ENCODE results near the gene CENPN. TPM values are rescaled to one million over a fixed set of nuclear protein-coding genes. Genes with fewer than 3 reads are reported as not detected.

Gene CENPN
- total RNA-seq, 1 experiment from 2014 or later = 78.6 TPM

GRCh38 chr16:81018496-81018895, 11.5 kb downstream of the CENPN start:
- DNase-seq = no peak
- WGBS (ENCODE audit: extremely low coverage, insufficient read length, low lambda C conversion rate) = no CpG with 5 or more reads among the region's 2 CpGs

More at GRCh38 chr16:81018496-81018895, 11.5 kb downstream of the CENPN start:
- Histone ChIP-seq H3K27ac (ENCODE audit: insufficient read length, low read depth, low read length) (no peak overlapping the region), H3K4me2 (ENCODE audit: insufficient read depth, insufficient read length, low read length) (no peak overlapping the region), H2AK5ac (ENCODE audit: insufficient read length, low read length) (no peak overlapping the region), H4K91ac (ENCODE audit: insufficient read length, low read depth, low read length) (no peak overlapping the region), H3K56ac (ENCODE audit: insufficient read length, low read depth, low read length) (no peak overlapping the region), H4K20me1 (ENCODE audit: control insufficient read depth, insufficient read depth, insufficient read length) (no peaks in the 10 kb centered on the region), H4K8ac (replicated peaks; ENCODE audit: insufficient read length, low read depth, low read length) (no peak overlapping the region), H3K79me1 (ENCODE audit: insufficient read depth, low read depth, low read length, poor library complexity, severe bottlenecking) (peaks cover 3% of the 10 kb centered on the region), H3K9ac (ENCODE audit: extremely low read depth, insufficient read length, low read length) (no peak overlapping the region), H3K27me3 (ENCODE audit: insufficient read depth, low read length) (no peaks in the 10 kb centered on the region), H2AFZ (ENCODE audit: low read length) (no peak overlapping the region), H3K14ac (ENCODE audit: insufficient read depth, low read length) (no peak overlapping the region), H4K5ac (ENCODE audit: insufficient read length, low read depth, low read length) (no peak overlapping the region), H3K9me3 (ENCODE audit: control insufficient read depth, low read depth, low read length) (no peaks in the 10 kb centered on the region), H3K4me1 (ENCODE audit: insufficient read depth, low read length) (no peaks in the 10 kb centered on the region), H2BK5ac (ENCODE audit: insufficient read length, low read length) (no peak overlapping the region), H3T11ph (ENCODE audit: low read length) (no peak overlapping the region), H2BK20ac (ENCODE audit: low read depth, low read length, poor library complexity, severe bottlenecking) (no peak overlapping the region), H2BK15ac (ENCODE audit: low read depth, low read length) (no peak overlapping the region), H3K4ac (ENCODE audit: low read depth, low read length) (no peak overlapping the region), H3K23ac (ENCODE audit: insufficient read length, low read depth, low read length) (no peak overlapping the region), H3K23me2 (ENCODE audit: insufficient read length, low read depth, low read length, poor library complexity, severe bottlenecking) (no peaks in the 10 kb centered on the region), H3K18ac (ENCODE audit: insufficient read length, low read depth, low read length) (no peak overlapping the region), H2BK120ac (ENCODE audit: low read depth, low read length, poor library complexity, severe bottlenecking) (no peak overlapping the region), H2BK12ac (ENCODE audit: insufficient read length, low read depth, low read length) (no peak overlapping the region), H3K79me2 (ENCODE audit: insufficient read depth, low read length) (no peaks in the 10 kb centered on the region)
- H3K27ac Mint-ChIP-seq = no peak overlapping the region
- no peaks in the 10 kb centered on the region for H3K27me3 Mint-ChIP-seq (ENCODE audit: low read depth)
- H3K4me3 Mint-ChIP-seq = no peak overlapping the region
- no peak for TF ChIP-seq CTCF (conservative IDR thresholded peaks at IDR 0.05)
- no peaks in the 10 kb centered on the region for H3K4me1 Mint-ChIP-seq
- no peaks in the 10 kb centered on the region for H3K9me3 Mint-ChIP-seq
- H3K36me3 Mint-ChIP-seq (ENCODE audit: insufficient read depth in 1 of 3, low read depth in 3 of 3) = peaks cover 42 to 93% (median 90%) of the 10 kb centered on the region in 3 experiments; a peak in 6 of 7 replicates
